Uterus (tissue), 2 donors: ENCODE results near the gene ANGPT4.

Experiments
- POLR2A ChIP-seq, 2 donors: fragments of 450-650 bp; IDR thresholded peaks; one replicate each; pipeline ENCODE4 v1.6.1; 2016; ENCODE audit warnings: antibody characterized with exemption in 2 of 2, mild to moderate bottlenecking in 1 of 2, moderate library complexity in 1 of 2
- TF ChIP-seq, protein P1 (sequence below), 4 experiments: fragments of 200-600 bp in 2 of 4; fragments of 450-650 bp in 2 of 4; sonication (generic) in 2 of 4; IDR thresholded peaks; one replicate each; pipeline ENCODE4 v1.5.1; 2016 to 2019; ENCODE audit warnings: antibody characterized with exemption in 4 of 4, mild to moderate bottlenecking in 2 of 4, moderate library complexity in 1 of 4

DNA sequence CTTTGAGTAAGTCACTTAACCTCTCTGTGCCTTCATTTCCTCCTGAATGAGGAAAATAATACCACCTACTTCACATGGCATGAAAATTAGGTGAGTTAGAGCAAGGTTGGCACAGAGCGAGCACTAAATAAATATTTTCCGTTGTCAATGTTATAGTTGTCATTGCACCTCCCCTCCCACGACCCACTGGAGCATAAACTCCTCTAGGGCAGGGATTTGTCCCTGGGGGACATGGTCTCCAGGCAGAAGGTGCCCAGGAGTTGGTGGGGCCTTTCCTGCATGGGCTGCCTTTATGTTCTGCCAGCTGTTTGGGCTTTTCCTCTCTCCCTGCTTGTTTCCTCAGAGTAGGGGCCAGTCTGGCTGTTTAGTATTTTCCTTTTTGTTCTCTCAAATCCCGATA, 1.3 kb upstream of the ANGPT4 start:
- TF ChIP-seq, protein P1, sequence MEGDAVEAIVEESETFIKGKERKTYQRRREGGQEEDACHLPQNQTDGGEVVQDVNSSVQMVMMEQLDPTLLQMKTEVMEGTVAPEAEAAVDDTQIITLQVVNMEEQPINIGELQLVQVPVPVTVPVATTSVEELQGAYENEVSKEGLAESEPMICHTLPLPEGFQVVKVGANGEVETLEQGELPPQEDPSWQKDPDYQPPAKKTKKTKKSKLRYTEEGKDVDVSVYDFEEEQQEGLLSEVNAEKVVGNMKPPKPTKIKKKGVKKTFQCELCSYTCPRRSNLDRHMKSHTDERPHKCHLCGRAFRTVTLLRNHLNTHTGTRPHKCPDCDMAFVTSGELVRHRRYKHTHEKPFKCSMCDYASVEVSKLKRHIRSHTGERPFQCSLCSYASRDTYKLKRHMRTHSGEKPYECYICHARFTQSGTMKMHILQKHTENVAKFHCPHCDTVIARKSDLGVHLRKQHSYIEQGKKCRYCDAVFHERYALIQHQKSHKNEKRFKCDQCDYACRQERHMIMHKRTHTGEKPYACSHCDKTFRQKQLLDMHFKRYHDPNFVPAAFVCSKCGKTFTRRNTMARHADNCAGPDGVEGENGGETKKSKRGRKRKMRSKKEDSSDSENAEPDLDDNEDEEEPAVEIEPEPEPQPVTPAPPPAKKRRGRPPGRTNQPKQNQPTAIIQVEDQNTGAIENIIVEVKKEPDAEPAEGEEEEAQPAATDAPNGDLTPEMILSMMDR (IDR thresholded peaks at IDR 0.05), result no peak
- no peak for TF ChIP-seq POLR2A (IDR thresholded peaks at IDR 0.05)
